Thymus (tissue), 11 donors: Measurements from ENCODE around the gene HNRNPDL. TPM values are rescaled to one million over a fixed set of nuclear protein-coding genes. Genes with fewer than 3 reads are reported as not detected.

Experiments used
- DNase-seq, 9 donors: peaks; one replicate each; pipeline ENCODE4 v3.0.0-alpha.2; 2013; ENCODE audit warnings: low spot score in 9 of 9, low read depth in 6 of 9, missing footprints in 1 of 9
- H3K27ac ChIP-seq, 2 donors: one replicate each; pipeline ENCODE4 v1.5.1; 2013; ENCODE audit warnings: control low read depth in 1 of 2, low read depth in 1 of 2, low read length in 1 of 2, mild to moderate bottlenecking in 1 of 2, moderate library complexity in 1 of 2
- H3K27me3 ChIP-seq, 2 donors: one replicate each; pipeline ENCODE4 v1.5.1; 2013; ENCODE audit warnings: low read length in 1 of 2; ENCODE audit not compliant: control insufficient read depth in 2 of 2, insufficient read depth in 1 of 2
- H3K36me3 ChIP-seq, 2 donors: one replicate each; pipeline ENCODE4 v1.5.1; 2013; ENCODE audit warnings: low read length in 1 of 2, mild to moderate bottlenecking in 1 of 2, moderate library complexity in 1 of 2; ENCODE audit not compliant: control insufficient read depth in 2 of 2, insufficient read depth in 2 of 2
- H3K4me1 ChIP-seq, 2 donors: one replicate each; pipeline ENCODE4 v1.5.1; 2013; ENCODE audit warnings: low read length in 2 of 2; ENCODE audit not compliant: control insufficient read depth in 2 of 2, insufficient read depth in 2 of 2
- H3K4me3 ChIP-seq, 2 donors: one replicate each; pipeline ENCODE4 v1.5.1; 2013; ENCODE audit warnings: low read length in 2 of 2, control low read depth in 1 of 2, mild to moderate bottlenecking in 1 of 2
- H3K9me3 ChIP-seq, 2 donors: one replicate each; pipeline ENCODE4 v1.5.1; 2013; ENCODE audit warnings: low read length in 1 of 2, mild to moderate bottlenecking in 1 of 2; ENCODE audit not compliant: control insufficient read depth in 2 of 2, insufficient read depth in 1 of 2
- WGBS: extraction: QIAGEN DNeasy Blood & Tissue Kit; methylation state at CpG from one replicate; pipeline ENCODE4 v1.1.7; 2013; 5-methylcytosine and 5-hydroxymethylcytosine counted together
- polyA plus RNA-seq: library from polyadenylated mRNA; stranded (reverse); fragments of 200-250 nt; gene quantifications from one replicate; pipeline ENCODE4 v1.2.3, GENCODE V29; 2013
- total RNA-seq: library from RNA; stranded (reverse); fragments of 120-200 nt; gene quantifications from one replicate; pipeline ENCODE4 v1.2.4, GENCODE V29; 2013
- donor health status: healthy.

HNRNPDL gene
- total and polyA plus RNA-seq, 2 donors = 279 to 341 TPM

DNA sequence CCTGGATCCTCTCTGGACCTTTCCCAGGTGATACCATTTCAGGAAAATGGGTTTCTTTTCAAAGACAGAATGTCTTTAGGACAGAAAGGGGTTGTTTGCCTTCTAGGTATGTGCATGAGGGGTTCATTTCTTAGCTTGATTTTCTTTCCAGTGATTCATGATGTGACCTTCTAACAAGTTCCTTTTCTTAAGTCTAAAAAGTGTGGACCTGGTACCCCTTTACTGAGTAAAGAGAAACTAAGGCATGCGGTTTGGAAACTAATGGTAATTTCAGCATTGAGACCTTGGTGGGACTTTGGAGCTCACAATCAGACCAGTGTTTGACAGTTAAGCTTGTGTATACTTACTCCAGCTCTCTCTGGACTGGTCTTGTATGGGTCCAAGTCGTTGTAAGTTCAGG lies 8.8 kb upstream of the HNRNPDL start:
- H3K36me3 ChIP-seq = peaks cover 0 to 7% of the 10 kb centered on the region in 2 donors
- 95% methylated on average over 2 of the region's 2 CpGs for WGBS
- no peaks in the 10 kb centered on the region for H3K27me3 ChIP-seq
- no peak overlapping the region for H3K27ac ChIP-seq
- H3K4me3 ChIP-seq = no peak overlapping the region
- no peak for DNase-seq
- no peaks in the 10 kb centered on the region for H3K4me1 ChIP-seq
- no peaks in the 10 kb centered on the region for H3K9me3 ChIP-seq

DNA sequence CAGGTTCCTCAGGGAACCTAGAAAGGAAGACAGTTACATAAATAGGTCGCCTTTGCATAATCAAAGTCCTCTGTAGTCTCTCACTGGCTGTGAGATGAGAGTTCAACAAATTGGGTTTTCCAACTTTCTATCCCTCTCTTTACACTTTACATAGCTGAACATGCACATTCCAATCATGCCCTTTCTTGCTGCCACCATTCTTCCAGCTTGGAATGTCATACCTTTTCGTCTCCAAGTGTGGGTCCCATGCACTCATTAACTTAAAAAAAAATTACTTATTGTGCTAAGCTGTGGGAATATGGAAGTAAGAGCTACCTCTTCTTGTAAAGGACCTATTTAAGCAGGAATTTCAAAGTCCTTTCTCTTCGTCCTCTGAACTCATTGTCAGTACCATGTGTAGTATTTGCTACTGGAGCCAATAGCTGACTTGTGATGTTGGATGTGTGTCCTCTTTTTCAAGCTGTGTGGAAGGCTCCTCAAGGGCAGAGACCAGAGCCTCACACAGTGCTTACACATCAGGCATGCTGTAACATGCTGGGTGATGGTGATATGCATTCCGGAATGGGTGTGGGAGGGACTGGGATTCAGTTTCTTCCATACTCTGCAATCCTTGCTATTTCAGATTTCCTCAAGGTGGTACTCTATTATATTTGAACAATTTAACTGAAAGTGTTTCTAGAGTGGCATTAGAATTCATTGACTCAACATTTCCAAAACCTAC lies 7.2 kb upstream of the HNRNPDL start:
- no peak for DNase-seq
- no peaks in the 10 kb centered on the region for H3K9me3 ChIP-seq
- no peaks in the 10 kb centered on the region for H3K27me3 ChIP-seq
- peaks cover 0 to 9% of the 10 kb centered on the region in 2 donors for H3K36me3 ChIP-seq
- H3K4me1 ChIP-seq = no peaks in the 10 kb centered on the region
- H3K27ac ChIP-seq = no peak overlapping the region
- 94% methylated on average over 4 of the region's 4 CpGs for WGBS
- H3K4me3 ChIP-seq = no peak overlapping the region

DNA sequence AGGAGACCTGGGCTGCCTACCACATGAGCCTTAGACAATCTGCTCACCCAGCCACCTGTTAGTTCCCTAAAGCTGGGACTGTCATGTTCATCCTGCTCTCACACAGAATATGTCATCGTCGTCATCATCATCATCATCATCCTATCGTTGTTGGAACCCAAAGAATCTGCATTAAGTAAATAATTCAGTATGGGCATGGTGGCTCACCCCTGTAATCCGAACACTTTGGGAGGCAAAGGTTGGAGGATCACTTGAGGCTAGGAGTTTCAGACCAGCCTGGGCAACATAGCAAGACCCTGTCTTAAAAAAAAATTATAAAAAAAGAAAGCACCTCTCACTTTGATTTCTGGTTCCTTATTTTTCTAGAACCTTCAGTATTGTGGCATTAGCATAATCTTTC lies 6.5 kb upstream of the HNRNPDL start:
- WGBS = 98% methylated on average over 4 of the region's 4 CpGs
- H3K4me3 ChIP-seq = no peak overlapping the region
- H3K4me1 ChIP-seq = peaks cover 0 to 3% of the 10 kb centered on the region in 2 donors
- no peaks in the 10 kb centered on the region for H3K27me3 ChIP-seq
- H3K9me3 ChIP-seq = no peaks in the 10 kb centered on the region
- H3K27ac ChIP-seq = no peak overlapping the region
- no peak for DNase-seq
- peaks cover 0 to 9% of the 10 kb centered on the region in 2 donors for H3K36me3 ChIP-seq

DNA sequence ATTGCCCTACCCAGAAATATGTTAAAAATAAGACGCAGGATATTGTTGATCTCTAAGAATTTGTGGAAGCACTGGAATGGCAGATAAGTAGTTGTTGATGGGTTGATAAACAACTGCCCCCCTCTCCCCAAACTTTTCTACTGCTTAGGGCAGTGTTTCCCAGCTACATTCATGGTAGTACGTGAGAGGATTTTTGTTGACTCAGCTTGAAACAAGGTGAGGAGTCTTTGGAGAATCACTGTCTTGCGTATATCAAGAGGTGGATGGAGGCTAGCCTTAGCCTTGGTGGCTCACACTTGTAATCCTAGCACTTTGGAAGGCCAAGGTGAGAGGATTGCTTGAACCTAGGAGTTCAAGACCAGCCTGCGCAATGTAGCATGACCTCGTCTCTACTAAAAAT lies 5.9 kb upstream of the HNRNPDL start:
- no peak overlapping the region for H3K4me3 ChIP-seq

DNA sequence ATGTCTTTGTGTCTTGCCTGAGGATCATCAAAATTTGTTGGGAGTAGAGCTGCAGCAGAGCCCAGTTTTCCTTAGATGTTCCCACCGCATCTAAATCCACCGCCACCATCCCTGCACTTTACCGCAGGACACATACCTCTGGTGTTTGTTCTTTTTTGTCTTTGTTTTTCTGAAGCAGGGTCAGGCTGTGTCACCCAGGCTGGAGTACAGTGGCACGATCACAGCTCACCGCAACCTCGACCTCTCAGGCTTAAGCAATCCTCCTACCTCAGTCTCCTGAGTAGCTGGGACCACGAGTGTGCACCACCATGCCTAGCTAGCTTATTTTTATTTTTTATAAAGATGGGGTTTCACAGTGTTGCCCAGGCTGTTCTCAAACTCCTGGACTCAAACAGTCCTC lies 4.7 kb upstream of the HNRNPDL start:
- no peak for DNase-seq
- Histone ChIP-seq H3K4me1 (peaks cover 2 to 10% of the 10 kb centered on the region in 2 donors), H3K4me3 (no peak overlapping the region), H3K36me3 (peaks cover 0 to 9% of the 10 kb centered on the region in 2 donors), H3K9me3 (no peaks in the 10 kb centered on the region), H3K27me3 (no peaks in the 10 kb centered on the region), H3K27ac (no peak overlapping the region)
- 98% methylated on average over 7 of the region's 7 CpGs for WGBS

More for the DNA sequence above, 5.9 kb upstream of the HNRNPDL start:
- no peak for DNase-seq
- Histone ChIP-seq H3K36me3 (peaks cover 0 to 9% of the 10 kb centered on the region in 2 donors), H3K4me1 (peaks cover 2 to 7% of the 10 kb centered on the region in 2 donors), H3K9me3 (no peaks in the 10 kb centered on the region), H3K27ac (no peak overlapping the region), H3K27me3 (no peaks in the 10 kb centered on the region)
- 97% methylated on average over 5 of the region's 5 CpGs for WGBS

DNA sequence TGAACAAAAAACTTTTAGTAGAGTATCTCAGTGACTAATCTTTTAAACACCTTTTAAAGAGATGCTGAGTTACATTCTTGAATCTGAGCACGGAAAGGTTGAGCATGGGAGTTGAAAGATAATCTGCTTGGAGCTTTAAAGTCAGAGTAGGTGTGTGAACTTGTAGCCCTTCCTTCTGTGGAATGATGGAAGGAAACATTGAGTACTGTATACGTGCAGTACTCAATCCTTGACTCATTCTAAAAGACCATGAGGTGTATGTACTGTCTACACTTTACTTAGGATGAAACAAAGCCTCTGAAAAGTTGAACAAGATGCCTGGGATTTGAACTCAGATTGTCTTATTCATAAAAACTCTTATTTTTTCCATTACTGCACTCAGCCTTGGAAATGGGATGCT lies 3.5 kb upstream of the HNRNPDL start:
- Histone ChIP-seq H3K36me3 (peaks cover 0 to 3% of the 10 kb centered on the region in 2 donors), H3K27me3 (no peaks in the 10 kb centered on the region), H3K4me3 (no peak overlapping the region), H3K27ac (no peak overlapping the region), H3K9me3 (no peaks in the 10 kb centered on the region), H3K4me1 (peaks cover 2 to 10% of the 10 kb centered on the region in 2 donors)
- 92% methylated on average over 2 of the region's 2 CpGs for WGBS
- no peak for DNase-seq

DNA sequence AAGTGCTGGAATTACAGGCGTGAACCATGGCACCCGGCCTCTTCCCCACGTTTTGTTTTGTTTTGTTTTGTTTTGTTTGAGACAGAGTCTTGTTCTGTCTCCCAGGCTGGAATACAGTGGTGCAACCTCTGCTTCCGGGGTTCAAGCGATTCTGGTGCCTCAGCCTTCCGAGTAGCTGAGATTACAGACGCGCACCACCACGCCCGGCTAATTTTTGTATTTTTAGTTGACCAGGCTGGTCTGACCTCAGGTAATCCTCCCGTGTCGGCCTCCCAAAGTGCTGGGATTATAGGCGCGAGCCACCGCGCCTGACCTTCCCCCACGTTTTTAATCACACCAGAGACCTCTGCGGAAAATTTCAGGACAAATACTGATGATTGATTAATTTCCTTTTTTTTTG lies 2.3 kb upstream of the HNRNPDL start:
- 95% methylated on average over 18 of the region's 18 CpGs for WGBS
- no peak for DNase-seq
- Histone ChIP-seq H3K27ac (no peak overlapping the region), H3K9me3 (no peaks in the 10 kb centered on the region), H3K4me1 (peaks cover 10 to 11% of the 10 kb centered on the region in 2 donors), H3K36me3 (peaks cover 0 to 13% of the 10 kb centered on the region in 2 donors), H3K4me3 (no peak overlapping the region), H3K27me3 (no peaks in the 10 kb centered on the region)

DNA sequence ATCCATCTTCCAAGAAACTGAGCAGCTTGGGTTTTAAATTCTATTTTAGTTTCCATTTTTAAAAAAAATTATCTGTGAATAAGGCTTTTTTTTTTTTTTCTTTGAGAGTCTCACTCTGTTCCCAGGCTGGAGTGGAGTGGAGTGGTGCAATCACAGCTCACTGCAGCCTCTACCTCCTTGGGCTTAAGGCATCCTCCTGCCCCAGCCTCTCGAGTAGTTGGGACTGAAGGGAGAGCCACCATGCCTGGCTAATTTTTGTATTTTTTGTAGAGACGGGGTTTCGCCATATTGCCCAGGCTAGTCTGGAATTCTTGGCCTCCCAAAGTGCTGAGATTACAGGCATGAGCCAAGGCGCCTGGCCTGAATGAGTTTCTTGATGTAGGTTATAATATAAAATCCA lies 1.6 kb upstream of the HNRNPDL start:
- Histone ChIP-seq H3K36me3 (peaks cover 3 to 20% of the 10 kb centered on the region in 2 donors), H3K4me3 (no peak overlapping the region), H3K4me1 (peaks cover 13 to 16% of the 10 kb centered on the region in 2 donors), H3K27me3 (no peaks in the 10 kb centered on the region), H3K27ac (no peak overlapping the region), H3K9me3 (no peaks in the 10 kb centered on the region)
- 95% methylated on average over 4 of the region's 4 CpGs for WGBS
- no peak for DNase-seq

DNA sequence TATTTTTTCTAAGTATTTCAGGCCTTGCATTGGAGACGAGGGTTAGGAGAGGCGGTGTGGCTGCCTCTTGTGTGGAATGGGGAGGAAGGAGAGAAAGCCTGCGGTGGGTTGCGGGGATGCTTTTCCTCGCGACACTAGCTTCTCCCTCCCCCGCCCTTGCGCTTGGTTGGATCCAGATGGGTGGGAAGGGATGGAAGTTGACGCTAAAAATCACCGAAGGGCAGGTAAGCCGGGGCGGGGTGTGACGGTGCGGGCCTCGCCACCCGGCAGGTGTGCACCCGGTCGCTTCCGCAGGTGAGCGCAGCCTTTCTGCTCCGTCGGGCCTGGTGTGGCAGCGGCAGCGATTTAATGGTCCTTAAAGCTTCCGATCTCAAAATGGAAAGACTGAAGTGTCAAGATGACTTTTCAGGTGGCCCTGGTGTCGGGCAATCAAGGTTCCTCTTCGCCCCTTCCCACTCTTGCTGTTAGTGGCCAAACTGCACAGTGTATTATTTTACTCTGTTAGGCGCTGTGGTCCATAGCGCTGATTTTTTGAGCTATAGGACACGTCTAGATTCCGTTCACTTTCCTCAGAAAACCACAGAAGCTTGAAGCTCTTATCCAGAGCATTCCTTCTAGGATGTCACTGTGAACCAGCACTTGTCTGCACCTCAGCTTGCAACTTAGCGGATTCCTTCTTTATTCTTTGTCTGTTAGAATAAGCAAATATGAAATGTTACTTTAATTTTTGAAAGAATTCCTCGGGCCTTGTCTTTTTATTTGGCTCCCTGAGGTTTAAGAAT lies 893 bp upstream of the HNRNPDL start:
- no peaks in the 10 kb centered on the region for H3K9me3 ChIP-seq
- peak overlapping the region; percentile 98 to 99 for H3K4me3 ChIP-seq
- WGBS = 6% methylated on average over 33 of the region's 33 CpGs
- peak in 3 of 9 donors; percentile 6 to 30 (median 28) for DNase-seq
- peak overlapping the region; percentile 99 for H3K27ac ChIP-seq
- H3K4me1 ChIP-seq = peaks cover 14 to 20% of the 10 kb centered on the region in 2 donors
- H3K36me3 ChIP-seq = peaks cover 7 to 27% of the 10 kb centered on the region in 2 donors
- H3K27me3 ChIP-seq = no peaks in the 10 kb centered on the region
